Measurements from ENCODE around the gene FBXW12.

The FBXW12 gene

GRCh38 chr3:48408823-48409281 is 36.8 kb downstream of the FBXW12 start:
- DNase-seq, result no peak

- no peak for DNase-seq
These were observed 37.5 kb downstream of the FBXW12 start for GRCh38 chr3:48409291-48410201.

GRCh38 chr3:48410205-48411040 is 38.4 kb downstream of the FBXW12 start:
- DNase-seq, result no peak

- DNase-seq, result no peak
These were observed 39.1 kb downstream of the FBXW12 start for GRCh38 chr3:48411041-48411588.

GRCh38 chr3:48411606-48412374 is 39.8 kb downstream of the FBXW12 start:
- no peak for DNase-seq

GRCh38 chr3:48412375-48413001 is 40.5 kb downstream of the FBXW12 start:
- DNase-seq, result no peak

GRCh38 chr3:48413086-48413485 is 41.1 kb downstream of the FBXW12 start:
- no peak for DNase-seq

GRCh38 chr3:48413611-48414010 is 41.6 kb downstream of the FBXW12 start:
- DNase-seq, result no peak

- no peak for DNase-seq
These were observed 42.6 kb downstream of the FBXW12 start for GRCh38 chr3:48414376-48415250.

GRCh38 chr3:48415251-48415953 is 43.4 kb downstream of the FBXW12 start:
- DNase-seq, result no peak

- no peak for DNase-seq
These were observed 44.1 kb downstream of the FBXW12 start for GRCh38 chr3:48416091-48416505.

- DNase-seq, result no peak
These were observed 44.5 kb downstream of the FBXW12 start for GRCh38 chr3:48416546-48416945.

GRCh38 chr3:48417529-48418108 is 45.6 kb downstream of the FBXW12 start:
- no peak for DNase-seq

- no peak for DNase-seq
These were observed 46.1 kb downstream of the FBXW12 start for GRCh38 chr3:48418140-48418539.

GRCh38 chr3:48418651-48419050 is 46.6 kb downstream of the FBXW12 start:
- DNase-seq, result no peak

- no peak for DNase-seq
These were observed 47.1 kb downstream of the FBXW12 start for GRCh38 chr3:48419149-48419548.

GRCh38 chr3:48419597-48419996 is 47.6 kb downstream of the FBXW12 start:
- DNase-seq, result no peak

GRCh38 chr3:48420561-48420960 is 48.5 kb downstream of the FBXW12 start:
- DNase-seq, result no peak

- DNase-seq, result no peak
These were observed 50.3 kb downstream of the FBXW12 start for GRCh38 chr3:48422272-48422671.

GRCh38 chr3:48422681-48423080 is 50.7 kb downstream of the FBXW12 start:
- DNase-seq, result no peak

Data from T1000 (cell line).